Tibial nerve (tissue), 4 donors: ENCODE results near the gene CEACAM3. TPM values are rescaled to one million over a fixed set of nuclear protein-coding genes. Genes with fewer than 3 reads are reported as not detected.
"Not testable (repeated sequence)": the region's sequence is repeated elsewhere in the genome, so short reads cannot be mapped to it uniquely, and the experiment has no call there.

Experiments
- DNase-seq, 2 donors: peaks; one replicate each; pipeline ENCODE4 v3.0.0-alpha.2; 2019; ENCODE audit warnings: low spot score in 2 of 2
- H3K27ac ChIP-seq, 4 donors: fragments of 200-600 bp; sonication (generic) in 3 of 4; one replicate each; pipeline ENCODE4 v1.5.1; 2017 to 2019; ENCODE audit warnings: mild to moderate bottlenecking in 1 of 4
- H3K27me3 ChIP-seq, 2 donors: fragments of 200-600 bp; sonication (generic) in 1 of 2; one replicate each; pipeline versions ENCODE4 v1.5.1 to v1.6.0; 2017 to 2019
- H3K36me3 ChIP-seq, 3 donors: fragments of 200-600 bp; sonication (generic); one replicate each; pipeline ENCODE4 v1.5.1; 2018 to 2019
- H3K4me1 ChIP-seq, 4 donors: fragments of 200-600 bp; sonication (generic) in 3 of 4; one replicate each; pipeline ENCODE4 v1.5.1; 2017 to 2019
- H3K4me3 ChIP-seq, 4 donors: fragments of 200-600 bp; sonication (generic) in 3 of 4; one replicate each; pipeline ENCODE4 v1.5.1; 2017 to 2019; ENCODE audit warnings: mild to moderate bottlenecking in 1 of 4, moderate library complexity in 1 of 4
- H3K9me3 ChIP-seq, 4 donors: fragments of 200-600 bp; sonication (generic) in 3 of 4; one replicate each; pipeline ENCODE4 v1.5.1; 2017 to 2019
- EP300 ChIP-seq, 2 donors: sonication (generic); formaldehyde crosslinking; IDR thresholded peaks; one replicate each; pipeline ENCODE4 v1.6.1; 2017; ENCODE audit warnings: antibody characterized with exemption in 2 of 2, mild to moderate bottlenecking in 1 of 2
- POLR2A ChIP-seq, 2 donors: fragments of 450-650 bp; IDR thresholded peaks; one replicate each; pipeline ENCODE4 v1.6.1; 2017; ENCODE audit warnings: antibody characterized with exemption in 2 of 2, mild to moderate bottlenecking in 2 of 2, moderate library complexity in 2 of 2
- WGBS, 2 donors: methylation state at CpG; one replicate each; pipeline ENCODE4 v1.1.5; 2018; 5-methylcytosine and 5-hydroxymethylcytosine counted together
- total RNA-seq, 4 donors: library from RNA; depleted of rRNA; stranded (reverse); fragments of >200 nt; gene quantifications; one replicate each; pipeline ENCODE4 v1.1.0, GENCODE V29; 2016
- TF ChIP-seq, protein P1 (sequence below), 5 experiments: fragments of 200-600 bp in 3 of 5; fragments of 450-650 bp in 2 of 5; sonication (generic) in 3 of 5; IDR thresholded peaks; one replicate each; pipeline ENCODE4 v1.5.1; 2016 to 2019; ENCODE audit warnings: antibody characterized with exemption in 5 of 5, mild to moderate bottlenecking in 3 of 5, moderate library complexity in 2 of 5

The CEACAM3 gene
- total RNA-seq, 4 donors from 2014 or later = 1.0 TPM; not detected in 3

DNA sequence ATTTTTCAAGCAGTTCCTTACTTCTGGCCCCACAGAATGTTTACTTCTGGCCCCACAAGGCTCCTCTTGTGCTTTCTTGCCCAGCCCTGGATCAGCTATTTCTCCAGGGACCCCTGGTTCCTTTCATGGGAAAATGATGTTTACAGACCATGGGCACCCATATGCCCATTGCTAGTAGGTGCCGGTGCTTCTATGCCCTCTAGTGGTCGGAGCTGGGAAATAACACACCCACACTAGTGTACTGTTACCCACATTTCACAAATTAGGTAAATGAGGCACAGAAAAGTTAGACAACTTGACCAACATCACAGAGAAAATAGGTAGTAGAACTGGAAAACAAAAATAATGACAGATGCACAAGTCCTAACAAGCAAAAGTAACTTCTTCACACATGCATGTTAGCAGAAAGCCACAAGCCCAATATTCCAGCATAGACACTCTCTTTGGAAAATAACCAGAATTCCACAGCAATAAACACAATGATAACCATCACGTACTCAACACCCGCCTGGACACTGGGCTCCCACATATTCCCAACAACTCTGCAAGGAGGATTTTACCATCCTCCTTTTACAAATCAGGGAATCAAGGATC, 42.4 kb upstream of the CEACAM3 start:
- WGBS, 2 donors = 8 to 9% methylated on average over 4 of the region's 4 CpGs
- peak; percentile 23 to 53 for DNase-seq
- Histone ChIP-seq H3K27ac (no peak overlapping the region), H3K4me3 (no peak overlapping the region), H3K27me3 (peaks cover 0 to 9% of the 10 kb centered on the region in 2 donors), H3K36me3 (no peaks in the 10 kb centered on the region), H3K9me3 (no peaks in the 10 kb centered on the region), H3K4me1 (no peaks in the 10 kb centered on the region)
- TF ChIP-seq, protein P1, sequence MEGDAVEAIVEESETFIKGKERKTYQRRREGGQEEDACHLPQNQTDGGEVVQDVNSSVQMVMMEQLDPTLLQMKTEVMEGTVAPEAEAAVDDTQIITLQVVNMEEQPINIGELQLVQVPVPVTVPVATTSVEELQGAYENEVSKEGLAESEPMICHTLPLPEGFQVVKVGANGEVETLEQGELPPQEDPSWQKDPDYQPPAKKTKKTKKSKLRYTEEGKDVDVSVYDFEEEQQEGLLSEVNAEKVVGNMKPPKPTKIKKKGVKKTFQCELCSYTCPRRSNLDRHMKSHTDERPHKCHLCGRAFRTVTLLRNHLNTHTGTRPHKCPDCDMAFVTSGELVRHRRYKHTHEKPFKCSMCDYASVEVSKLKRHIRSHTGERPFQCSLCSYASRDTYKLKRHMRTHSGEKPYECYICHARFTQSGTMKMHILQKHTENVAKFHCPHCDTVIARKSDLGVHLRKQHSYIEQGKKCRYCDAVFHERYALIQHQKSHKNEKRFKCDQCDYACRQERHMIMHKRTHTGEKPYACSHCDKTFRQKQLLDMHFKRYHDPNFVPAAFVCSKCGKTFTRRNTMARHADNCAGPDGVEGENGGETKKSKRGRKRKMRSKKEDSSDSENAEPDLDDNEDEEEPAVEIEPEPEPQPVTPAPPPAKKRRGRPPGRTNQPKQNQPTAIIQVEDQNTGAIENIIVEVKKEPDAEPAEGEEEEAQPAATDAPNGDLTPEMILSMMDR (IDR thresholded peaks at IDR 0.05) = peak; percentile 30 to 61 (median 46)
- TF ChIP-seq EP300 (IDR thresholded peaks at IDR 0.05) = no peak
- no peak for TF ChIP-seq POLR2A (IDR thresholded peaks at IDR 0.05)

DNA sequence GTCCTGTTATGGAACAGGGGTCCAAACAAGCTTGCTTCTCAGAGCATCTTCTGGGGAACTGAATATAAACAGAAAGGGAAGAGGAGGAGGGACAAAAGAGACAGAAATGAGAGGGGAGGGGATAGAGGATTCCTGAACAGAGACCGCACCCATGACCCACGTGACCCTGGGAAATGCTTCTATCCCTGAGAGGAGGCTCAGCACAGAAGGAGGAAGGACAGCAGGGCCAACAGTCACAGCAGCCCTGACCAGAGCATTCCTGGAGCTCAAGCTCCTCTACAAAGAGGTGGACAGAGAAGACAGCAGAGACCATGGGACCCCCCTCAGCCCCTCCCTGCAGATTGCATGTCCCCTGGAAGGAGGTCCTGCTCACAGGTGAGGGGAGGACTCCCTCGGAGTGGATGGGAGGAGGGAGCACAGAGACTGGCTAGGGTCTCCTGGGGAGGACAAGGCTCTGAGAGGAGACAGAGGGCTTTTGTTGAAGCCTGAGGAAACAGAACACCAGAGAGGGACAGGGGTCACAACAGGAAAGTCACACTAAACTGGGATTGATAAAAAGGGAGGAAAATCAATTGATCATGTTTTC, 41.0 kb upstream of the CEACAM3 start, which contains the start of gene CEACAM6:
Gene CEACAM6, plus strand, starts transcription at position 203 of the 586 bp plus-strand sequence. Its CDS starts 109 bp downstream, at position 312.
- Histone ChIP-seq H3K9me3 (no peaks in the 10 kb centered on the region), H3K4me3 (no peak within 1 kb of the TSS), H3K27me3 (peaks cover 0 to 12% of the 10 kb centered on the region in 2 donors), H3K27ac (no peak within 1 kb of the TSS), H3K36me3 (no peaks in the 10 kb centered on the region), H3K4me1 (no peaks in the 10 kb centered on the region)
- WGBS, 2 donors = 25 to 35% methylated on average over 3 of the region's 3 CpGs
- no peak for DNase-seq
- no peak for TF ChIP-seq POLR2A (IDR thresholded peaks at IDR 0.05)
- TF ChIP-seq, protein P1 (IDR thresholded peaks at IDR 0.05) = no peak

DNA sequence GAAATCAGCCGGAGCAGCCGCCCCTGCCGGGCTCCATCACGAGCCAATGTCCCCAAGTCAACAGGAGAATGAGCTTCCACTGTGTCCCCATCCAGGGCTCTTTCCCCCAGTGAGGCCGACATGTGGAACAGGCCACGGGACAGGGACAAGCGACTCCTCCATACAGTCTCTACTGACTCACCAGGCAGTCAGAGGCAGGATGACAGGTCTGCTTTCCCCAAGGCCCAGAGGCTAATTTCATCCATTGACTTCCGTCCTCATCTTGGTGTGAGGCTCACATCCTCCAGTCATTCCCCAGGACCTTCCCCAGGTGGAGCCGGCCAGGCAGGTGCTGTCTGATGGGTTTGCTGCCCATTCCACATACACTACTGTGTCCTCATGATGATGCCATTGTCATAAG, 37.5 kb upstream of the CEACAM3 start:
- no peaks in the 10 kb centered on the region for H3K9me3 ChIP-seq
- H3K27me3 ChIP-seq = peaks cover 0 to 3% of the 10 kb centered on the region in 2 donors
- no peak overlapping the region for H3K27ac ChIP-seq
- H3K36me3 ChIP-seq = no peaks in the 10 kb centered on the region
- H3K4me3 ChIP-seq = no peak overlapping the region
- no peak for DNase-seq
- TF ChIP-seq, protein P1 (IDR thresholded peaks at IDR 0.05) = no peak
- TF ChIP-seq POLR2A (IDR thresholded peaks at IDR 0.05) = no peak
- TF ChIP-seq EP300 (IDR thresholded peaks at IDR 0.05) = no peak
- 71 to 79% methylated on average over 9 of the region's 9 CpGs for WGBS, 2 donors
- H3K4me1 ChIP-seq = no peaks in the 10 kb centered on the region

DNA sequence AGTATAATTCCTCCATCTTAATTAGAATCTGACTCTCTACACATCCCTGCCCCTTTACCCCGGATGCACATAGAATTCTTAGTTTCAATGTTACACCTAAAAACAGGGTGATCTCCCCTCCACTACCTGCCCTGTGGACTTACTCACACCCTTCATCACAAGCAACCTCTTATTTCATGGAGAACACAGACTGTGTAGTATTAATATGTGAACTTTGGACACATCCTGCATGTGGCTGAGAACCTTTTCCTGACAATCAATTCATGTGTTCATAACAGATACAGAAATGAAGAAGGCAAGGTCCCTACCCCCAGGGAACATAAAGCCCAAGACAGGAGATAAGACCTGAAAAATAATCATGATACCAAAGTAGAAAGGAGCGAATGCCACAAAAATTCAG, 29.3 kb upstream of the CEACAM3 start:
- Histone ChIP-seq H3K36me3 (no peaks in the 10 kb centered on the region), H3K4me1 (no peaks in the 10 kb centered on the region), H3K4me3 (no peak overlapping the region), H3K27me3 (no peaks in the 10 kb centered on the region), H3K27ac (no peak overlapping the region), H3K9me3 (no peaks in the 10 kb centered on the region)
- DNase-seq = no peak
- WGBS, 2 donors = 66 to 94% methylated on average over 2 of the region's 2 CpGs
- no peak for TF ChIP-seq EP300 (IDR thresholded peaks at IDR 0.05)
- TF ChIP-seq POLR2A (IDR thresholded peaks at IDR 0.05) = no peak
- TF ChIP-seq, protein P1 (IDR thresholded peaks at IDR 0.05) = no peak

DNA sequence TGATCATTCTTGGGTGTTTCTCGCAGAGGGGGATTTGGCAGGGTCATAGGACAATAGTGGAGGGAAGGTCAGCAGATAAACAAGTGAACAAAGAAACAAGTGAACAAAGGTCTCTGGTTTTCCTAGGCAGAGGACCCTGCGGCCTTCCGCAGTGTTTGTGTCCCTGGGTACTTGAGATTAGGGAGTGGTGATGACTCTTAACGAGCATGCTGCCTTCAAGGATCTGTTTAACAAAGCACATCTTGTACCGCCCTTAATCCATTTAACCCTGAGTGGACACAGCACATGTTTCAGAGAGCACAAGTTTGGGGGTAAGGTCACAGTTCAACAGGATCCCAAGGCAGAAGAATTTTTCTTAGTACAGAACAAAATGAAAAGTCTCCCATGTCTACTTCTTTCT, 28.3 kb upstream of the CEACAM3 start:
- H3K27me3 ChIP-seq, DNase-seq, H3K9me3 ChIP-seq, H3K4me3 ChIP-seq, H3K4me1 ChIP-seq, H3K36me3 ChIP-seq, H3K27ac ChIP-seq: not testable (repeated sequence)
- WGBS, 2 donors = 20 to 29% methylated on average over 5 of the region's 5 CpGs
